HepG2 (cell line): ENCODE data around the gene TMBIM6. TPM values are rescaled to one million over a fixed set of nuclear protein-coding genes. Genes with fewer than 3 reads are reported as not detected.

Source experiments
- ASH2L ChIP-seq: fragments of 300-600, 200-600 bp; sonication (generic); IDR thresholded peaks from 2 replicates; pipeline ENCODE4 v1.7.0; 2017; ENCODE audit warnings: low read depth, mild to moderate bottlenecking, moderate library complexity, mixed read lengths, low read length; ENCODE audit not compliant: insufficient read length
- ATF7 ChIP-seq, 2 experiments: fragments of 450-650 bp in 1 of 2; sonication (generic) in 1 of 2; formaldehyde crosslinking in 1 of 2; IDR thresholded peaks; 2 replicates each; pipeline versions ENCODE4 v1.4.0 to v1.6.1; 2016 to 2020; ENCODE audit warnings: antibody characterized with exemption in 1 of 2, mild to moderate bottlenecking in 1 of 2, missing genetic modification reagents in 1 of 2
- CHCHD3 ChIP-seq: sonication (generic); formaldehyde crosslinking; IDR thresholded peaks from 2 replicates; pipeline ENCODE4 v1.8.0; 2022; ENCODE audit warnings: mild to moderate bottlenecking, missing genetic modification reagents, moderate library complexity
- GATAD2A ChIP-seq: IDR thresholded peaks from 2 replicates; pipeline ENCODE4 v1.6.1; 2016
- KDM3A ChIP-seq: IDR thresholded peaks from 2 replicates; pipeline ENCODE4 v1.6.1; 2018; ENCODE audit warnings: low read depth, missing compliant biosample characterization
- MIER3 ChIP-seq: IDR thresholded peaks from 2 replicates; pipeline ENCODE4 v1.6.1; 2016; ENCODE audit warnings: missing compliant biosample characterization, borderline replicate concordance
- MIXL1 ChIP-seq: IDR thresholded peaks from 2 replicates; pipeline ENCODE4 v1.6.1; 2016
- MTF1 ChIP-seq: sonication (generic); formaldehyde crosslinking; IDR thresholded peaks from 2 replicates; pipeline ENCODE4 v1.5.0; 2020; ENCODE audit warnings: missing genetic modification reagents
- MXD3 ChIP-seq: IDR thresholded peaks from 2 replicates; pipeline ENCODE4 v1.6.1; 2016; ENCODE audit warnings: mild to moderate bottlenecking, missing biosample characterization, missing genetic modification reagents
- NFKBIZ ChIP-seq: IDR thresholded peaks from 2 replicates; pipeline ENCODE4 v1.6.1; 2018; ENCODE audit warnings: missing genetic modification reagents, missing compliant biosample characterization
- XRCC5 ChIP-seq: fragments of 200-400 bp; formaldehyde crosslinking; optimal IDR thresholded peaks from 2 replicates; pipeline ENCODE3; 2017; ENCODE audit warnings: mild to moderate bottlenecking, low read length
- ZBTB4 ChIP-seq: sonication (generic); formaldehyde crosslinking; IDR thresholded peaks from 2 replicates; pipeline ENCODE4 v1.4.0; 2020; ENCODE audit warnings: missing genetic modification reagents, mild to moderate bottlenecking, borderline replicate concordance
- ZFP90 ChIP-seq: sonication (generic); formaldehyde crosslinking; IDR thresholded peaks from 2 replicates; pipeline ENCODE4 v1.8.0; 2022; ENCODE audit warnings: missing genetic modification reagents, mild to moderate bottlenecking, inconsistent platforms, borderline replicate concordance
- ZNF234 ChIP-seq: sonication (generic); formaldehyde crosslinking; conservative IDR thresholded peaks from 2 replicates; pipeline ENCODE4 v1.5.1; 2020; ENCODE audit warnings: mild to moderate bottlenecking, missing genetic modification reagents
- ZNF260 ChIP-seq: sonication (generic); formaldehyde crosslinking; IDR thresholded peaks from 2 replicates; pipeline ENCODE4 v1.4.0; 2020; ENCODE audit warnings: missing genetic modification reagents, low read depth, mild to moderate bottlenecking, borderline replicate concordance
- ZNF281 ChIP-seq: sonication (generic); formaldehyde crosslinking; IDR thresholded peaks from 2 replicates; pipeline ENCODE4 v1.4.0; 2020; ENCODE audit warnings: missing genetic modification reagents, borderline replicate concordance
- ZNF615 ChIP-seq: sonication (generic); formaldehyde crosslinking; IDR thresholded peaks from 2 replicates; pipeline ENCODE4 v1.5.0; 2020; ENCODE audit warnings: mild to moderate bottlenecking, missing genetic modification reagents, borderline replicate concordance
- ZNF652 ChIP-seq: IDR thresholded peaks from 2 replicates; pipeline ENCODE4 v1.6.1; 2016; ENCODE audit warnings: low read depth, borderline replicate concordance
- ZNF841 ChIP-seq: sonication (generic); formaldehyde crosslinking; IDR thresholded peaks from 2 replicates; pipeline ENCODE4 v1.8.1; 2023; ENCODE audit warnings: missing genetic modification reagents, borderline replicate concordance
- polyA plus RNA-seq, 8 experiments: library from polyadenylated mRNA; depleted of rRNA in 3 of 8; stranded (reverse) in 7 of 8; unstranded in 1 of 8; fragments of >200 nt; fragmentation: Illumina TruSeq in 4 of 8; extraction: Trizol in 4 of 8; gene quantifications; 2 replicates each; pipeline versions ENCODE4 v1.2.1 to v1.2.3, GENCODE V29; 2011 to 2016; ENCODE audit warnings: low read depth in 4 of 8, missing spikeins in 1 of 8, mixed read lengths in 1 of 8; ENCODE audit not compliant: insufficient read depth in 1 of 8
- total RNA-seq, 5 experiments: library from RNA; depleted of rRNA; stranded (reverse); fragments of >200 nt; fragmentation: Illumina TruSeq; extraction: Trizol; gene quantifications; 2 replicates each; pipeline ENCODE4 v1.2.3, GENCODE V29; 2016; ENCODE audit warnings: low read depth in 1 of 5
- TF ChIP-seq, protein P1 (sequence below): sonication (generic); formaldehyde crosslinking; IDR thresholded peaks from 2 replicates; pipeline ENCODE4 v1.4.0; 2020; ENCODE audit warnings: mild to moderate bottlenecking, missing genetic modification reagents

The TMBIM6 gene
- total and polyA plus RNA-seq, 2 of the 13 experiments (the other 11 are each of a cell fraction or from before 2014, with no cell fraction given) = 412 to 468 TPM

- TF ChIP-seq MXD3 (CRISPR knock-in tag) (peak; percentile 91), ATF7 (IDR thresholded peaks at IDR 0.05) (no peak), ATF7 (CRISPR knock-in tag; IDR thresholded peaks at IDR 0.05) (no peak), NFKBIZ (CRISPR knock-in tag) (0 out of 2 replicates have a peak, but pooled peaks have one; percentile 55), ZFP90 (CRISPR knock-in tag) (no peak; the same call in 1 of the 2 replicates), ZNF615 (CRISPR knock-in tag) (no peak), KDM3A (CRISPR knock-in tag) (peak; percentile 86), ASH2L (peak; percentile 12), CHCHD3 (CRISPR knock-in tag) (0 out of 2 replicates have a peak, but pooled peaks have one; percentile 74), ZNF841 (CRISPR knock-in tag) (no peak; the same call in 1 of the 2 replicates), ZNF260 (no peak), ZBTB4 (CRISPR knock-in tag) (no peak), ZNF281 (CRISPR knock-in tag) (no peak), MIER3 (CRISPR knock-in tag) (peak; percentile 53; the same call in 1 of the 2 replicates), MTF1 (CRISPR knock-in tag) (peak; percentile 77; the same call in 1 of the 2 replicates), ZNF234 (CRISPR knock-in tag) (0 out of 2 replicates have a peak, but pooled peaks have one; percentile 37), GATAD2A (CRISPR knock-in tag) (no peak), XRCC5 (peak; percentile 34), MIXL1 (CRISPR knock-in tag) (peak; percentile 82), ZNF652 (CRISPR knock-in tag) (no peak)
- TF ChIP-seq, protein P1, sequence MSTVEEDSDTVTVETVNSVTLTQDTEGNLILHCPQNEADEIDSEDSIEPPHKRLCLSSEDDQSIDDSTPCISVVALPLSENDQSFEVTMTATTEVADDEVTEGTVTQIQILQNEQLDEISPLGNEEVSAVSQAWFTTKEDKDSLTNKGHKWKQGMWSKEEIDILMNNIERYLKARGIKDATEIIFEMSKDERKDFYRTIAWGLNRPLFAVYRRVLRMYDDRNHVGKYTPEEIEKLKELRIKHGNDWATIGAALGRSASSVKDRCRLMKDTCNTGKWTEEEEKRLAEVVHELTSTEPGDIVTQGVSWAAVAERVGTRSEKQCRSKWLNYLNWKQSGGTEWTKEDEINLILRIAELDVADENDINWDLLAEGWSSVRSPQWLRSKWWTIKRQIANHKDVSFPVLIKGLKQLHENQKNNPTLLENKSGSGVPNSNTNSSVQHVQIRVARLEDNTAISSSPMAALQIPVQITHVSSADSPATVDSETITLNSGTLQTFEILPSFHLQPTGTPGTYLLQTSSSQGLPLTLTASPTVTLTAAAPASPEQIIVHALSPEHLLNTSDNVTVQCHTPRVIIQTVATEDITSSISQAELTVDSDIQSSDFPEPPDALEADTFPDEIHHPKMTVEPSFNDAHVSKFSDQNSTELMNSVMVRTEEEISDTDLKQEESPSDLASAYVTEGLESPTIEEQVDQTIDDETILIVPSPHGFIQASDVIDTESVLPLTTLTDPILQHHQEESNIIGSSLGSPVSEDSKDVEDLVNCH = no peak
Observed at GRCh38 chr12:49707128-49707811, 34.1 kb upstream of the TMBIM6 start, which contains the start of gene FMNL3 (continued).
